Measurements from ENCODE around the gene ALPG.
"Not testable (repeated sequence)": the region's sequence is repeated elsewhere in the genome, so short reads cannot be mapped to it uniquely, and the experiment has no call there.

ALPG gene

GRCh38 chr2:232437195-232437571, 30.5 kb downstream of the ALPG start:
- H3K36me3 ChIP-seq (ENCODE audit: control insufficient read depth in 1 of 2, insufficient read depth in 2 of 2, low read length in 2 of 2) = no peaks in the 10 kb centered on the region
- H3K27ac ChIP-seq (ENCODE audit: low read length) = no peak overlapping the region
- H3K27me3 ChIP-seq (ENCODE audit: low read depth, low read length) = no peaks in the 10 kb centered on the region
- no peaks in the 10 kb centered on the region for H3K9me3 ChIP-seq (ENCODE audit: control insufficient read depth in 1 of 2, low read length in 2 of 2)
- H3K4me1 ChIP-seq (ENCODE audit: control insufficient read depth in 1 of 2, insufficient read depth in 2 of 2, low read length in 2 of 2) = no peaks in the 10 kb centered on the region
- no peak overlapping the region for H3K4me3 ChIP-seq (ENCODE audit: low read depth in 1 of 2, low read length in 2 of 2)

DNA sequence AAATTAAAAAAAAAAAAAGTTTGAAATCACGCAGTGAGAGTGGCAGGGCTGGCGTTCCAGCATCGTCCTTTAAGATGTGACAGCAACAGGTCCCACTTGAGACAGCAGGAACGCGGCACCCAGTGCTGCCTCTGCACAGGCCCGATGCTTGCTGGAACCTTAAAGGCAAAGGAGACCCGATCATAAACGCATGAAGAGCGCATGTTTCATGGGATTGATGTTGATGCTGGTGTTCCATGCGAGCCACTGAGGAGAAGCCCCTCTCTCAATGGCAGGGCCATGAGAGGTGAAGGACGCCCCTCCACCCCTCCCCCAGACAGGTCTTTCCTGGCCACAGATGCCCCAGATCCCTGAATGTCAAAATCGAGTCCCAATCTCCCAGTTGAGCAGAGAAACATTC, 31.4 kb downstream of the ALPG start:
- Histone ChIP-seq H3K9me3 (ENCODE audit: control insufficient read depth in 1 of 2, low read length in 2 of 2) (no peaks in the 10 kb centered on the region), H3K36me3 (ENCODE audit: control insufficient read depth in 1 of 2, insufficient read depth in 2 of 2, low read length in 2 of 2) (no peaks in the 10 kb centered on the region), H3K27ac (ENCODE audit: low read length) (no peak overlapping the region), H3K27me3 (ENCODE audit: low read depth, low read length) (no peaks in the 10 kb centered on the region), H3K4me3 (ENCODE audit: low read depth in 1 of 2, low read length in 2 of 2) (no peak overlapping the region), H3K4me1 (ENCODE audit: control insufficient read depth in 1 of 2, insufficient read depth in 2 of 2, low read length in 2 of 2) (no peaks in the 10 kb centered on the region)

- Histone ChIP-seq H3K4me1 (ENCODE audit: control insufficient read depth in 1 of 2, insufficient read depth in 2 of 2, low read length in 2 of 2) (no peaks in the 10 kb centered on the region), H3K4me3 (ENCODE audit: low read depth in 1 of 2, low read length in 2 of 2) (no peak overlapping the region), H3K27me3 (ENCODE audit: low read depth, low read length) (no peaks in the 10 kb centered on the region), H3K9me3 (ENCODE audit: control insufficient read depth in 1 of 2, low read length in 2 of 2) (no peaks in the 10 kb centered on the region), H3K27ac (ENCODE audit: low read length) (no peak overlapping the region), H3K36me3 (ENCODE audit: control insufficient read depth in 1 of 2, insufficient read depth in 2 of 2, low read length in 2 of 2) (no peaks in the 10 kb centered on the region)
Observed at GRCh38 chr2:232438951-232439757, 32.5 kb downstream of the ALPG start.

- Histone ChIP-seq H3K27me3 (ENCODE audit: low read depth, low read length) (no peaks in the 10 kb centered on the region), H3K4me3 (ENCODE audit: low read depth in 1 of 2, low read length in 2 of 2) (no peak overlapping the region), H3K4me1 (ENCODE audit: control insufficient read depth in 1 of 2, insufficient read depth in 2 of 2, low read length in 2 of 2) (no peaks in the 10 kb centered on the region), H3K27ac (ENCODE audit: low read length) (no peak overlapping the region), H3K36me3 (ENCODE audit: control insufficient read depth in 1 of 2, insufficient read depth in 2 of 2, low read length in 2 of 2) (no peaks in the 10 kb centered on the region), H3K9me3 (ENCODE audit: control insufficient read depth in 1 of 2, low read length in 2 of 2) (no peaks in the 10 kb centered on the region)
Observed at GRCh38 chr2:232439758-232440135, 33.1 kb downstream of the ALPG start.

- not testable (repeated sequence) for H3K9me3 ChIP-seq (ENCODE audit: control insufficient read depth in 1 of 2, low read length in 2 of 2)
Observed at GRCh38 chr2:232440220-232441018, 33.8 kb downstream of the ALPG start.

GRCh38 chr2:232441147-232441651, 34.6 kb downstream of the ALPG start:
- no peaks in the 10 kb centered on the region for H3K9me3 ChIP-seq (ENCODE audit: control insufficient read depth in 1 of 2, low read length in 2 of 2)
- no peaks in the 10 kb centered on the region for H3K4me1 ChIP-seq (ENCODE audit: control insufficient read depth in 1 of 2, insufficient read depth in 2 of 2, low read length in 2 of 2)
- no peaks in the 10 kb centered on the region for H3K36me3 ChIP-seq (ENCODE audit: control insufficient read depth in 1 of 2, insufficient read depth in 2 of 2, low read length in 2 of 2)
- no peaks in the 10 kb centered on the region for H3K27me3 ChIP-seq (ENCODE audit: low read depth, low read length)
- H3K4me3 ChIP-seq (ENCODE audit: low read depth in 1 of 2, low read length in 2 of 2) = no peak overlapping the region
- H3K27ac ChIP-seq (ENCODE audit: low read length) = no peak overlapping the region

More at GRCh38 chr2:232440220-232441018, 33.8 kb downstream of the ALPG start:
- H3K27me3 ChIP-seq (ENCODE audit: low read depth, low read length); H3K27ac ChIP-seq (ENCODE audit: low read length); H3K36me3 ChIP-seq (ENCODE audit: control insufficient read depth in 1 of 2, insufficient read depth in 2 of 2, low read length in 2 of 2); H3K4me3 ChIP-seq (ENCODE audit: low read depth in 1 of 2, low read length in 2 of 2); H3K4me1 ChIP-seq (ENCODE audit: control insufficient read depth in 1 of 2, insufficient read depth in 2 of 2, low read length in 2 of 2): not testable (repeated sequence)

DNA sequence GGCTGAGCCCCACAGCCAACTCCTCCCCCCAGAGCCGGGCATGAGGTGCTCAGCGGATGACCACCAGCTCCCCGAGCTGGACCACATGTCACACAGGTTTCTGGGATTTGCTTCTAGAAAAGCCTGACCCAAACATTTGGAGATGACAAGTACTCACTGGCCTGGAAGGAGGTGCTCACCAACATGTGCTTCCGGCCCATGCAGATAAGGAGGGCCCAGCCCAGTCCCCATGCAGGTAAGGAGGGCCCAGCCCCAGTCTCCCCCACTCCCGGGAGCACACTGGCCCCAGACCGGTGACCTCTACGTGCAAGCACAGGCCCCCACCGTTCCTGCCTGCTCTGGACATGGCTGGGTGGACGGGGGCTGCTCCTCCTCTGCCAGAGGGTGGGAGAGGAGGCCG, 35.3 kb downstream of the ALPG start:
- not testable (repeated sequence) for H3K27me3 ChIP-seq (ENCODE audit: low read depth, low read length); H3K27ac ChIP-seq (ENCODE audit: low read length); H3K9me3 ChIP-seq (ENCODE audit: control insufficient read depth in 1 of 2, low read length in 2 of 2); H3K36me3 ChIP-seq (ENCODE audit: control insufficient read depth in 1 of 2, insufficient read depth in 2 of 2, low read length in 2 of 2); H3K4me3 ChIP-seq (ENCODE audit: low read depth in 1 of 2, low read length in 2 of 2); H3K4me1 ChIP-seq (ENCODE audit: control insufficient read depth in 1 of 2, insufficient read depth in 2 of 2, low read length in 2 of 2)

DNA sequence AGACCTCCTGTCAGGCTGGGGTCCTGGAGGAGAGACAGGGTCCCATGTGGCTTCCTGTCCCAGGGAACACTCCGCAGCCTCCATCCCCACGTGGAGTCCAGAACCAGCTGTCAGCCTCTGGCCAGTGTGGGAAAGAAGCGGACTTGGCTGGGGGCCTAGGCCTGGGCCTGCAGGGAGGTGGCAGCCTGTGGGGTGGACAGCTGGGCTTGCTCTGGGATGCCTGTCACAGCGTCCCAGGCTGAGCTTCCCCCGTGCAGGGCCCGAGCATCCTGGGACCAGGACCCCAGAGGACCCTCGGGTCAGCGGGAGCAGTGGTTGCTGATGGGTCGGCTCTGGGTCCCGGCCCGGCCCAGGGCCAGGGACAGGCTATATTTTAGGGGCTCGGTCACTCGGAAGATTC, 35.8 kb downstream of the ALPG start:
- H3K9me3 ChIP-seq (ENCODE audit: control insufficient read depth in 1 of 2, low read length in 2 of 2); H3K27ac ChIP-seq (ENCODE audit: low read length); H3K4me3 ChIP-seq (ENCODE audit: low read depth in 1 of 2, low read length in 2 of 2); H3K4me1 ChIP-seq (ENCODE audit: control insufficient read depth in 1 of 2, insufficient read depth in 2 of 2, low read length in 2 of 2); H3K27me3 ChIP-seq (ENCODE audit: low read depth, low read length); H3K36me3 ChIP-seq (ENCODE audit: control insufficient read depth in 1 of 2, insufficient read depth in 2 of 2, low read length in 2 of 2): not testable (repeated sequence)

DNA sequence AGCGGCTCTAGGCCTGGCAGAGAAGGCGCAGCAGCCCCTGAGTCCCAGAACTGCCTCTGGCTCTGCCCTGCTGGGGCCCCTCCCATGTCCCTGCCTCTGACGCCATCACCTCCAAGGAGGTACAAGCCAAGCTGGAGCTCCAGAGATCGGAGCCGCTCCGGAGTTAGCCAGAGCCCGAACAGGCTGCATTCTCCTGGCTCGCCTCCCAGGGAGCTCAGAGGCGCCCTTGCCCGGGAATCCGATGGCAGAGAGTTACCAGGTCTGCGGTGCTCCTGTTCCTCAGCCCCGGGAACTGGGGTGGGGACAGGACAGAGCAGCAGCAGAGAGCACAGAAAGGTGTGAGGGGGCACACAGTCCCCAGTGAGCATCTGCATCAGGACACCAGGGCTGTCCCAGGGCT, 36.4 kb downstream of the ALPG start:
- H3K4me3 ChIP-seq (ENCODE audit: low read depth in 1 of 2, low read length in 2 of 2); H3K36me3 ChIP-seq (ENCODE audit: control insufficient read depth in 1 of 2, insufficient read depth in 2 of 2, low read length in 2 of 2); H3K9me3 ChIP-seq (ENCODE audit: control insufficient read depth in 1 of 2, low read length in 2 of 2); H3K27me3 ChIP-seq (ENCODE audit: low read depth, low read length); H3K27ac ChIP-seq (ENCODE audit: low read length); H3K4me1 ChIP-seq (ENCODE audit: control insufficient read depth in 1 of 2, insufficient read depth in 2 of 2, low read length in 2 of 2): not testable (repeated sequence)

GRCh38 chr2:232443669-232444408, 37.2 kb downstream of the ALPG start:
- H3K4me3 ChIP-seq (ENCODE audit: low read depth in 1 of 2, low read length in 2 of 2); H3K4me1 ChIP-seq (ENCODE audit: control insufficient read depth in 1 of 2, insufficient read depth in 2 of 2, low read length in 2 of 2); H3K27ac ChIP-seq (ENCODE audit: low read length); H3K9me3 ChIP-seq (ENCODE audit: control insufficient read depth in 1 of 2, low read length in 2 of 2); H3K36me3 ChIP-seq (ENCODE audit: control insufficient read depth in 1 of 2, insufficient read depth in 2 of 2, low read length in 2 of 2); H3K27me3 ChIP-seq (ENCODE audit: low read depth, low read length): not testable (repeated sequence)

- no peaks in the 10 kb centered on the region for H3K9me3 ChIP-seq (ENCODE audit: control insufficient read depth in 1 of 2, low read length in 2 of 2)
- no peaks in the 10 kb centered on the region for H3K27me3 ChIP-seq (ENCODE audit: low read depth, low read length)
- no peaks in the 10 kb centered on the region for H3K4me1 ChIP-seq (ENCODE audit: control insufficient read depth in 1 of 2, insufficient read depth in 2 of 2, low read length in 2 of 2)
- H3K27ac ChIP-seq (ENCODE audit: low read length) = no peak overlapping the region
- H3K4me3 ChIP-seq (ENCODE audit: low read depth in 1 of 2, low read length in 2 of 2) = no peak overlapping the region
- no peaks in the 10 kb centered on the region for H3K36me3 ChIP-seq (ENCODE audit: control insufficient read depth in 1 of 2, insufficient read depth in 2 of 2, low read length in 2 of 2)
Observed at GRCh38 chr2:232444409-232445148, 37.9 kb downstream of the ALPG start.

Data from muscle layer of duodenum (tissue), 2 donors.